Activated naive CD8-positive, alpha-beta T cell treated with anti-CD3 and anti-CD28 coated beads, Interleukin-2, amount 50 U/mL, for 16 hours (primary cell): Measurements from ENCODE around the gene DCTPP1.

ENCODE experiments used
- DNase-seq: peaks from one replicate; pipeline ENCODE4 v3.0.0-alpha.2; 2020; ENCODE audit warnings: low read depth, low spot score

DCTPP1 gene

DNA sequence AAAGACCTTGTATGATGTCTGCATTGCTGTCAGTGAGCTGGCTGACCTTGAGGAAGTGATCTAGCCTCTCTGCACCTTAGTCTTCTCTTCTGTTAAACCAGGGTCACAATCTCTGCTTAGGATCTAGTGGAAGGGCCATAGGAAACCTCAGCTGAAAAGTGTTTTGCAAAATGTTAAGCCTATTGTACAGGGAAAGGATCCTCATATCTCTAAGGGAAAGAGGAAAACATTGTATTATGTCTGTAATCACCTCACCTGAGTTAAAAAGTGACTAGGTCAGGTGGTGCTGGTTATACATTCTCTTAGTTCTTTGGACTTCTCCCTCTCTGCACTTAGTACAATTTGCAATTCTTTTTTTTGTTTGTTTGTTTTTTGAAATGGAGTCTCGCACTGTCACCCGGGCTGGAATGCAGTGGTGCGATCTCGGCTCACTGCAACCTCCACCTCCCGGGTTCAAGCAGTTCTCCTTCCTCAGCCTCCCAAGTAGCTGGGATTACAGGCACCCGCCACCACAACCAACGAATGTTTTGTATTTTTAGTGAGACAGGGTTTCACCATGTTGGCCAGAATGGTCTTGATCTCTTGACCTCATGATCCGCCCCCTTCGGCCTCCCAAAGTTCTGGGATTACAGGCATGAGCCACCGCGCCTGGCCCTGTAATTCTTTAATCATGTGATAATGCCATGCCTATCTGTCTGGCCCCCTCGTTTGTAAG lies 17.8 kb upstream of the DCTPP1 start:
- DNase-seq = no peak

DNA sequence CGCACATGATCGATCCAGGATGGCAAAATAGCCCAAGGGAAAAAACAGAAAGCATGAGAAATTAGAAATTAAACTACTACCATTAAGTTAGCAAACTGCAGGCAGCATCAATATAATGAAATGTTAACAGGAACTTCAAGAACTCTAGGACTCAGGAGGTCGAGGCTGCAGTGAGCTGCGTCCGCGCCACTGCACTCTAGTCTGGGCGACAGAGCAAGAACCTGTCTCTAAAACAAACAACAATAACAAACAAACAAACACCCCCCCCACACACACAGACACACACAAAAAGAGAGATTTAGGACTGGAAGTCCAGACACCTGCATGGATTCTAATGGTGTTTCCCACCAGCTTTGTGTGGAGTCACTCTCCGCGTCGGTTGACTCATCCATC lies 16.4 kb upstream of the DCTPP1 start:
- no peak for DNase-seq

DNA sequence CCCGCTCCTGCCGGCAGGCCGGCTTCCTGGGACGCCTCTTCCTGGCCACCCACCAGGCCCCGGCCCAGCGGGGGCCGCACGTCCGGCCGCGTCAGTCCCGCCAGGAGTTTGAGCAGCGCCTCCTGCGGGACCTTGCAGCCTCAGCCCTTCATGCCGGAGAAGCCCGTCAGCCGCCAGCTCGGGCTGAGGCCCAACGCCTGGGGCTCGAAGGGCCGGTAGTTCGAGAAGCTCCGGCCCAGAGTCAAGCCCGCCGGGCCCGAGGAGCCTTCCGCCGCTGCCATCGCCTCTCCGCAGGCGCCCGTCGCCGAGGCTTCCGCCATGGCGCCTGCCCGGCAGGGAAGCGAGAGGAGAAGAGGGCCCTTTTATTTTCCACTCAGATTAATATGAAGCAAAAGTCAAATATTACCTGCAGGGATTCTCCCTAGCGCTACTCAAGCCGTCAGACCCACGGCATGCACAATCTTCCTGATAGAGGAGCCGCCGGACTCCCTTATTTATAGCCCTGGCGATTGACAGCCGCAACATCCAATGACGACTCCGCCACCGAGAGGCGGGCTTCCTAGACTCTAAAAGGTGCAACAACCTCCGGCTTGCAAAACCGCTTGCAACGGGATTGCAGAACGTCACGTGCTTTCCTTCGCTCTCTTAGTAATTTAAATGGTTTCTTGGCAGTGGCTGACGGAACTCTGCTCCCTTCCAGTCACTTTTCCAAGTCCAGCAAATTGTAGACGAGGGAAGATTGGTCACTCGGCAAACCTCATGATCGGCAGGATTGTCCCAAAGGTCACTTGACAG lies 15.8 kb upstream of the DCTPP1 start, which contains the start of gene SEPHS2:
SEPHS2 (minus strand) TSS at position 467 of the 795 bp plus-strand sequence; CDS start at position 320, 147 bp downstream.
- peak; percentile 91 for DNase-seq

DNA sequence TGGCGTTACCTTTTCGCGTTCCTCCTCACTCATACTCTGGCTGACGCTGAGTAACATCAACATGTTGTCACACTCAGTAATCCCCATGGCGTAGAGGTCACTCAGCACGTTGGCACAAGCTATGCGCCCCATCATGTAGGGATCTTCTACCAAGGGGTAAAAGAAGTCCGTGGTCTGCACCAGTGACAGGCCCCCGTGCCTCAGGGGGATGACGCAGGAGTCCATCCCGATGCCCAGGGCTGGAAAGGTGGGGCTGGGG lies 15.2 kb upstream of the DCTPP1 start:
- DNase-seq = no peak

DNA sequence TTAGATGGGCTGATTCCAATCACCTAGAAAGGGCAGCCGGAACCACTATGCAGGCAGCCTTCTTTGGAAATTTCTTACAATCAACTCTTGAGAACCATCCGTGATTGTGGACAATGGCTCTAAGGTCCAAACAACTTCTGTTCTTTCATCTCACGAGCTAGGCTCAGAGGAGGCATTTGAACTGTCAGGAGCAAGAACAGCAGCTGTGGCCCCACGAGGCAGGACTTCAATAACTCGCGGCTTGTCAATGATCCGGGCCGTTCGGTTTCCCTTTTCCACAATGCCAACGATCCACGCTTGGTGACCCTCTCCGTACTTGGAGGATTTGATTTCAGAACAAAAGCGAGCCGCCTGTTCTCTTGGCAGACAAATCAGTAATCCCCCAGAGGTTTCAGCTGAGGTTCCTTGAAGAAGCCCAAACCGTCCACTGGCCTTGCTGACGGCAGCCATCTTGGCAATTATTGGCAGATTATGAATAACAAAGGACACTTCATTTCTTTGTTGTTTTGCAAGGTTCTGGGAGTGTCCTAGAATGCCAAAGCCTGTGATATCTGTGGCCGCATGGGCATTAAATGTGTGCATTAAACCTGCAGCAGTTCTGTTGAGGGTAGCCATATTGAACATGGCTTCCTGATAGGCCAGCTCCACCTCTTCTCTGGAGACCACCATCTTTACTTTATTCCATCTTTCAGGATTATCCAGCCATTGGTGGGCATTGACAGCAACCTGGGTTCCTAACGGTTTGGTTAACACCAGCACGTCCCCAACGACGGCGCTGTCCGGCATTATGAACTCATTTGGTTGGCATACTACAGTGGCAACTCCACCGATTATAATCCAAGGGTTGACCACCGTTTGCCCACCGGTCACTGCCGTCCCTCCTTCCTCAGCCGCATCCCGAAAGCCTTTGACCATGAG lies 14.7 kb upstream of the DCTPP1 start:
- DNase-seq = no peak

DNA sequence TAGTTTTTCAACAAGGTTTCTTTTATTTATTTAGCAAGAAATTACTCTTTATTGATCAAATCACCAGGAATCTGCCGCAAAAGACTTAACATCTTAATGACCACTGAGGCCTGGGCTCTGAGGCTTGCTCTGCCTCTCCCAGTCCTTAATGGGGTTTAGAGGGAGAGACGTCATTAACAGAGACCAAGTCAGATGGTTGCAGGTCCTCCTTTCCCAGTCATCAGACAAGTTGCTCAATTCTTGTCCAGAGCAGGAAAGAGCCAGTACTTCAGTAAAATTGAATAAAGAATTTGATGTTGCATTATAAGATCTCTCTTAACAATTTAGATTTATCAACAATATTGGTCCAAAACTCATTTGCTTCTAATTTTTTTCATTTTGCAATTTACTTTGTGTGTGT lies 13.8 kb upstream of the DCTPP1 start:
- DNase-seq = no peak

DNA sequence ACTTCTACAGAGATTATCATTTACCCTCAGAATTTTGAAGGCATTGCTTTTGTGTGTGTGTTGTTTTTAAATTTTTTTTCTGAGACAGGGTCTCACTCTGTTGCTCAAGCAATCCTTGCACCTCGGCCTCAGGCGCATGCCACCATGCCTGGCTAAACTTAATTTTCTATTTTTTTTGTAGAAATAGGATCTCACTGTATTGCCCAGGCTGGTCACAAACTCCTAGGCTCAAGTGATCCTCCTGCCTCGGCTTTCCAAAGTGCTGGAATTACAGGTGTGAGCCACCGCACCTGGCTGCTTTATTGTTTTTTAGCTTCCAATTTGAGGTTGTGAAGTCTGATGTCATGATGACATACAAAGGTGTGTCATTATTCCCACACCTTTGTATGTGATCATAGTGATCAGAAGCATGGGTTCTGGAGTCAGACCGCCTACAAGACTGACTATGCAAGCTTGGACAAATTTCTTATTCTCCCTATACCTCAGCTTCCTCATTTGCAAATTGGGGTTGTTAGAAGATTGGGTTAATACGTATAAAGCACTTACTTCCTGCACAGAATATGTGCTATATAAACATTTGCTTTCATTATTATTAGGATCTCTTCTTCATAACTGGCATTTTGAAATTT lies 10.0 kb upstream of the DCTPP1 start:
- no peak for DNase-seq

DNA sequence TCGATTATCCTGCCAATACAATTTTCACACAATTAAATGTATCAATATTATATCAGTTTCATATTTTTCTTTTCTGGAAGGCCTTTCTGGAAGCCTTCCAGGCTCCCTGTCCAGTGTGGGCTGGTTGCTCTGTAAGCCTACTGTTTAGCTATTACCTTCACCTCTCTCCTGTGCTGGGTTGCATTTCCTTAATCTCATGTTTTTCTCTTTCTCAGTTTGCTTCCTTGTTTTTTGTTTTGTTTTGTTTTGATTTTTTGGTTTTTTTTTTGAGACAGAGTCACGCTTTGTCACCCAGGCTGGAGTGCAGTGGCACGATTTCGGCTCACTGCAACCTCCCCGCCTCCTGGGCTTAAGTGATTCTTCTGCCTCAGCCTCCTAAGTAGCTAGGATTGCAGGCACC lies 9.0 kb upstream of the DCTPP1 start:
- DNase-seq = no peak

DNA sequence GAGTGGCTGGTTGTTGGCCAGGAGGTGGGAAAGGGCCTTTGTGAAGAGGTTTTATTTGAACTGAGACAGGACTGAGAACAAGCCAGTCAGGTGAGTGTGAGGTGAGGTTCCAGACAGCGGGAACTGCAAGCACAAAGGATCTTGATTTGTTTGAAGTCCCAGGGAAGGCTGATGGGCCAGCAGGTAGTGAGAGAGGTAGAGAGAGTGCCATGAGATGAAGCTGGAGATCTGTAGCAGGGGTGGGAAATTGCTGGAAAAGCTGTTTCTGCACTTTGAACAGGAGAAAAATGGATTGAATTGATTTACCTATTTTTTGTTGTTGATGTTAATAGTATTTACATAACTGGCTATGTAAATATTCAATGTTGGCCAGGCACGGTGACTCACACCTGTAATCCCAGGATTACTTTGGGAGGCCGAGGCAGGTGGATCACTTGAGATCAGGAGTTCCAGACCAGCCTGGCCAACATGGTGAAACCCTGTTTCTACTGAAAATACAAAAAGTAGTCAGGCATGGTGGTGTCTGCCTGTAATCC lies 7.7 kb upstream of the DCTPP1 start:
- DNase-seq = no peak

DNA sequence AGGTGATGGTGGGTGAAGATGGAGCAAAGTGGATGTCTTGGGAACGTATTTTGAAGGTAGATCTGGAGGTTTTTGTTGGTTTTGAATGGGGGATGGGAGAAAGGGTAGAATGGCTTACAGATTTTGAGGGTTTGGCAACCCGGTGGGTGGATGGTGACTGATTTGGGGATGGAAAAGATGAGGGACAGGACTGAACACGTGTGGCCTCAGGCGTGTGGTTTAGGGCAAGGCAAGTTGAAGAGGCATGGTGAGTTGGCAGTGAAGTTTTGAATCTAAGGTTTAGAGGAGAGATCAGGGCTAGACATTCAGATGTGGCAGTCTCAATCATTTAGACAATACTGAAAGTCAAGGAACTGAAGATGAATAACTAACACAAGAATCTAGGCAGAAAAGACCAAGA lies 5.0 kb upstream of the DCTPP1 start:
- no peak for DNase-seq

DNA sequence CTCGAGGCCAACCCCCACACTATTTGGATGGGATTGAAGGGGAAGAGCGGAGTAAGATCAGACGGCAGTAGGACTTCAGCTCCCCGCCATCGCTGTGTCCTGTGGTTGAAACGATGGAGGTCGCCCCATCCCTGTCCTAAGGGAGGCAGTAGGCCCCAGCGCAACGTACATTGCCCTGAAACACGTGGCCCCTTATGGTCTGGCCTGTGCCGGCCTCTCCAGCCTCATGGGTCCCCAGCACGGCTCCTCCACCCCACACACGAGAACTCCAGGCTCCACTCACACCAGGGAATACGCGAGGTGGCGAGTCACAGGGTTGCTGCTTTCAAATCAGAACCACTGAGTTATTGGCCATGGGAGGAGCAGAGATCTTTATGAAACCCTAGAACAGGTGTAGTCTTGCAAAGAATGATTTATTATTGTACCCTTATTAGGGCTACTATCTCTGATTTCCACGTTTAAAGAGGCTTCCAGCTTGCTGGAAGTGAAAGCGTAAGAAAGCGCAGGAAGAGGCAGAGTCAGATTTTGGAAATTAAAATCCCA lies 669 bp upstream of the DCTPP1 start:
- DNase-seq = no peak

DNA sequence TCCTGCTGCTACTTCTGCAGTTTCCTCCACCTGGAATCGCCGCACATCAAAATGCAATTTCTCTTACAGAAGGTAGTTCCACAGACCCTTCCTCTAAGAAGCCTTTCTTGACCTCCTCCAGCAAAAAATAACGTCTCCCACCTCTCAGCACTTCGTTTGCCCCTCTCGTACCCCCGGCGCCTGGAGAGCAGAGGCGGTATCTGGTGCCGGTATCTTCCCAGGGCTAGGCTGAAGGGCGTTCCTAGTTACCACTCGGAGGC lies 482 bp downstream of the DCTPP1 start:
- DNase-seq = no peak

DNA sequence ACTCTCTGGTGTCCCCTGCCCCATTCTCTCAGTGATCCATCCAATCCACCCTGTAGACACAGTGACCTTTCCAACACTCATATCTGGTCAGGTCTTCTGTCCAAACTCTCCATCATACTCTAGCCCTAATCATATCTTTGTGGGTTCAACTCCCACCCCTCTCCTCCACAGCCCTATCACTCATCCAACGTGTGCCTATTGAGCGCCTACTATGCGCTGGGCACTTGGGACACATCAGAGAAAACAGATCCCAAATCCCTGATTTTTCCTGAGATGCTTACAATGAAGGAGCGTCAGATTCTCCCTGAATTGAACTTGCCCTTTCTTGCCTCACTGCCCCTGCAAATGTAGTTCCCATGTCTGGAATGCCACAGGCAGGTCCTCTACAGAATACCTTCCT lies 1.8 kb downstream of the DCTPP1 start:
- no peak for DNase-seq

DNA sequence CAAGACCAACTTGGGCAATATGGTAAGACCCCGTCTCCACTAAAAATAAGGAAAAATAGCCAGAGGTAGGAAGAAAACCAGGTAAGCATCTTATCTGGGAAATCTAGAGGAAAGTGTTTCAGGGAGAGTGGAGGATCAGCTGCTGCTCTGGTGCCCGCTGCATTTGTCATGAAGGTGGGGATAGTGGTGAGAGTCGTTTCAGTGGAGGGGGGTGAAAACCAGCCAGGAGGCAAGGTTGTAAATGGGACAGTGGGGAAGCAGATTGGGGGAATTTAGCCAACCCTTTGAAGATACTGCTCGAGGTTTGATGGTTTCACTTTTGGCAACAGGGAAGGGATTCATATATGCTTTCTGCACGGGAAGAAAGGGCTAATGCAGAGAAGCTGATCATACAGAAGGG lies 8.8 kb downstream of the DCTPP1 start:
- no peak for DNase-seq

DNA sequence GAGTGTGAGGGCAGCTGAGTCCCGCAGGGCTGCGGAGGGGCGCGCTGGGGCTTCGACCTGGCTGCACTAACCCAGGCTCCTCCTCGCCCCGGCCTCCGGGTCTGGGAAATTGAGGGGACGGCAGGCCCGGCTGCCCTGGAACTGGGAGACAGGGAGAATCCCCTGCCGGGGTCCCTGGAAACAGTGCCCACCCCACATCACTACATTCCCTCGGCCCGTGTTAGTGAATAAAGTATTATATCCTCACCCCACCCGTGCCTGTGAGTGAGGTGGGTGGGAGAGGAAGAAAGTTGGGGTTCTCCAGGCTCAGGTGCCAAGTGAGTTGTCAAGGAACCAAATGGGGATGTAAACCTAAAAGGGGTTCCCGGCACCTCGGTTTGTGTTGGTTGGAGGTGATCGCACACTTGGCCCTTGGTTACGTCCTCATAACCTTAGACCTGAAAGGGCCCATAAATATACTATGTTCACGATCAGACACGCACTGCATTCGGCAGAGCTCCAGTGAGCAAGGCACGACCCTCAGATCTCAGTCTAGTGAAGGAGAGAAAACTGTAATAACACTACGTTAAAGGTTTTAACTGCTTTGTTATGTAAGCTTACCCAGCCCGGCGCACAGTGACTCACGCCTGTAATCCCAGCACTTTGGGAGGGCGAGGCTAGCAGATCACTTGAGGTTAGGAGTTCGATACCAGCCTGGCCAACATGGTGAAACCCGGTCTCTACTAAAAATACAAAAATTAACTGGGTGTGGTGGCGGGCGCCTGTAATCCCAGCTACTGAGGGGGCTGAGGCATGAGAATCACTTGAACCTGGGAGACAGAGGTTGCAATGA lies 11.3 kb downstream of the DCTPP1 start:
- no peak for DNase-seq

DNA sequence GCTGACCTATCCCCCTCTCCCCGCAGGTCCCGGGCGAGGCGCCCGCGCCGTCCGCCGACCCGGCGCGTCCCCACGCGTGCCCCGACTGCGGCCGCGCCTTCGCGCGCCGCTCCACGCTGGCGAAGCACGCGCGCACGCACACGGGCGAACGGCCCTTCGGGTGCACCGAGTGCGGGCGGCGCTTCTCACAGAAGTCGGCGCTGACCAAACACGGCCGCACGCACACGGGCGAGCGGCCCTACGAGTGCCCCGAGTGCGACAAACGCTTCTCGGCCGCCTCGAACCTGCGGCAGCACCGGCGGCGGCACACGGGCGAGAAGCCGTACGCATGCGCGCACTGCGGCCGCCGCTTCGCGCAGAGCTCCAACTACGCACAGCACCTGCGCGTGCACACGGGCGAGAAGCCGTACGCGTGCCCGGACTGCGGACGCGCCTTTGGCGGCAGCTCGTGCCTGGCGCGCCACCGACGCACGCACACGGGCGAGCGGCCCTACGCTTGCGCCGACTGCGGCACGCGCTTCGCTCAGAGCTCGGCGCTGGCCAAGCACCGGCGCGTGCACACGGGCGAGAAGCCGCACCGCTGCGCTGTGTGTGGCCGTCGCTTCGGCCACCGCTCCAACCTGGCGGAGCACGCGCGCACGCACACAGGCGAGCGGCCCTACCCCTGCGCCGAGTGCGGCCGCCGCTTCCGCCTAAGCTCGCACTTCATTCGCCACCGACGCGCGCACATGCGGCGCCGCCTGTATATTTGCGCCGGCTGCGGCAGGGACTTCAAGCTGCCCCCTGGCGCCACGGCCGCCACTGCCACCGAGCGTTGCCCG lies 12.1 kb downstream of the DCTPP1 start:
- DNase-seq = peak; percentile 62

DNA sequence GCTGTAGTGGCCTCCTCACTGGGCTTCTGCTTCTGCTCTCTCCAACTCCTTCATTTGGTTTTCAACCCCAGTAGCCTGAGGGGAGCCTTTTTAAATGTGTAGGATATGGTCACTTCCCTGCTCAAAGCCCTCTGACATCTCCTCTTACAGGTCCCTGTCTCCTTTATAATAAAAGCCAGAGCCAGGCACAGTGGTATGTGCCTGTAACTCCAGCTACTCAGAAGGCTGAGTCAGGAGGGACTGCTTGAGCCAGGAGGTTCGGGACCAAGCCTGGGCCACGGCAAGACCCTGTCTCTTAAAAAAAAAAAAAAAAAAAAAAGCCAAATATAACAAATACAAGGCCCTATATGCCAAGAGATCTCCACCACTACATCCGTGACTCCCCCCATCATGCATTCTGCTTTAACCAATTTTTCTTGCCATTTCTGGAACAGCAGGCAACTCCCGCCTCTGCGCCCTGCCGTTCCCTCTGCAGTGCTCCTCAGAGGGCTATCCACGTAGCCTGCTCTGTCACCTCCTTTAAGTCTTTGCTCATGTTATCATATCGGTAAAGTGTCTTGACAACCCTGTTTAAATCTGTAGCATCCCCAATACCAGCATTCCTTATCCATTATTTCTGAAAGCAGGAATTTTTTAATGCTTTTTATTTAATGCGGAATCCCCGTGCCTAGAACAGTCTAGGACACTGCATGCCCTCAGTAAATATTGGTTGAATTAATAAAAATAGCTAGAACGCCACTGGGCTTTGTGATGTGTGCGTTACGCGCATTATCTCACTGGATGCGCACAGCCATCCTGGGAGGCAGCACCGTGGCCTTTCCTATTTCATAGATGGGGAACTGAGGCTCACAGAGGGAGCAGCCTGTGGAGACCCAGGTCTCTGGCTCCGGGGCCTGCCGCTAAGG lies 13.0 kb downstream of the DCTPP1 start:
- DNase-seq = no peak

DNA sequence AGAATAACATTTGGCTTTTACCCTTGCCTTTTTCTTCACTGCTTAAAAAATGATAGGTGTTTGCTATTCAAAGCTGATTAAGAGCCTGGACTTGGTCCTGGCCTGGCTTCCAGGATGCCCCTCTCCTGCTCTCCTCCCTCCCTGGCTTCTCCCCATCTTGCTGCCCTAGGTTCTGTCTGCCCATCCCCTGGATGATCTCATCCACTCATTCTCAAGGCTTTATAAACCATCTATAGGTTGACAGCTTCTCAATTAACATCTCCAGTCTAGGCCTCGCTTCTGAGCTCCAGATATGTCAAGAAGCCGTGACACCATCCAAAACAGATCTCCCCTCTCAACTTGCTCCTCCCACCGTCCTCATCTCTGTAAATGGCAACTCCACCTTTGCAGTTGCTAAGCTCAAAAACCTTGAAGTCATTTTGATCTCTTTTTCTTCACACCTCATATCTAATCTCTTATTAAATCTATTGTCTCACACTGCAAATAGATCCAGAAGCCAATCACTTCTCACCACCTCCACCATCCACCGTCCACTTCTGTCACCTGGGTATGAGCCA lies 13.7 kb downstream of the DCTPP1 start:
- DNase-seq = no peak

DNA sequence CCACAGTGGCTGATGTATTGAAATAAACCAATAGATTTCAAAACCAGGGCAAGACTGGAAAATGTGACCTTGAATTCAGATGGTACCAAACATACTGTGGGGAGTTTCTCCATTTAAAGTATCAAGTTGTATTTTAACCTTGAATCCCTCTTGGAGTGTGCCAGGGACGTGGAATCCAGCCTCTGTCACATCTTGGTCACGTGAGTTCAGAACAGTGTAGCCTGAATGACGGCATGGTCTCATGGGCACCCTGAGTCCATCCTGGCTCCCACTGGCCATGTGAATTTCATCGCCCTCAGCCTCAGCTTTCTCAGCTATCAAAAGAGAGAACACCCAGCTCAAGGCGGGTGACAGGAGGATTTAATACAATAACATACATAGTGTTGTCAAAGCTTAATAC lies 15.7 kb downstream of the DCTPP1 start:
- DNase-seq = no peak
